Psoas muscle (tissue), 8 donors: Measurements from ENCODE around the gene GRAMD2A. TPM values are rescaled to one million over a fixed set of nuclear protein-coding genes. Genes with fewer than 3 reads are reported as not detected.

Source experiments
- ATAC-seq, 4 donors: fragments of 200-7000 bp; cut with Tn5 transposase; one replicate each; pipeline ENCODE4 v1.9.1; 2020; ENCODE audit warnings: moderate library complexity in 3 of 4, mild to moderate bottlenecking in 2 of 4
- DNase-seq, 2 donors: peaks; one replicate each; pipeline ENCODE4 v3.0.0-alpha.2; 2020
- H3K27ac ChIP-seq: fragments of 200-600 bp; one replicate; pipeline ENCODE4 v1.8.0; 2022
- H3K27me3 ChIP-seq, 3 donors: fragments of 200-600 bp in 1 of 3; one replicate each; pipeline versions ENCODE4 v1.6.1 to v1.8.0; 2013 to 2022; ENCODE audit warnings: low read length in 2 of 3, mild to moderate bottlenecking in 2 of 3, moderate library complexity in 1 of 3; ENCODE audit not compliant: insufficient read depth in 3 of 3
- H3K36me3 ChIP-seq, 2 donors: fragments of 200-600 bp in 1 of 2; one replicate each; pipeline versions ENCODE4 v1.6.1 to v1.8.0; 2013 to 2022; ENCODE audit warnings: low read depth in 1 of 2, mild to moderate bottlenecking in 1 of 2, moderate library complexity in 1 of 2; ENCODE audit not compliant: insufficient read depth in 1 of 2
- H3K4me1 ChIP-seq: fragments of 200-600 bp; one replicate; pipeline ENCODE4 v1.8.0; 2022
- H3K4me3 ChIP-seq: fragments of 200-600 bp; one replicate; pipeline ENCODE4 v1.8.0; 2022; ENCODE audit warnings: mild to moderate bottlenecking
- H3K9me3 ChIP-seq: fragments of 200-600 bp; one replicate; pipeline ENCODE4 v1.8.0; 2022
- WGBS, 3 donors: extraction: QIAGEN DNeasy Blood & Tissue Kit; methylation state at CpG; one replicate each; pipeline versions ENCODE4 v1.1.6 to v1.1.7; 2013; 5-methylcytosine and 5-hydroxymethylcytosine counted together
- intact Hi-C, 2 donors: fragments of 100-400 bp; cut with DNase I; formaldehyde crosslinking; loops; one replicate each; pipeline versions ENCODE4 v1.11.0 to v1.14.2; 2022
- long read RNA-seq, 2 donors: library from polyadenylated mRNA; unstranded; transcript quantifications; one replicate each; pipeline ENCODE4 v2.0.0, GENCODE V29; 2021
- polyA plus RNA-seq, 3 donors: library from polyadenylated mRNA; stranded (reverse); fragments of 200-250 nt; gene quantifications; one replicate each; pipeline ENCODE4 v1.2.3, GENCODE V29; 2013
- total RNA-seq, 4 donors: library from RNA; stranded (reverse); fragmentation: NEBNext Ultra II Directional in 2 of 4; extraction: Animal tissue kit (Norgen Biotek cat#: 25700) in 2 of 4; gene quantifications; one replicate each; pipeline versions ENCODE4 v1.2.1 to v1.2.4, GENCODE V29; 2021 to 2023
- TF ChIP-seq, protein P1 (sequence below): fragments of 200-600 bp; IDR thresholded peaks from one replicate; pipeline ENCODE4 v1.8.0; 2022; ENCODE audit warnings: antibody characterized with exemption
- donor health status: healthy with polysubstance abuse.
- donor health status: DM: no; HTN: no; CAD: no; lungs with moderate emphysema.
- donor health status: Bipolar disorder and iron deficiency.
- donor health status: healthy.
- donor health status: DM: yes; HTN: yes; CAD: no.
- donor health status: DM: no; HTN: no; CAD: no.
- donor health status: DM: no; HTN: no; CAD: no.
- donor health status: DM: yes; HTN: yes; CAD: no.

The GRAMD2A gene
- total RNA-seq, result not detected
- under 1 TPM in 1 of 3 donors, not detected in 2; 0.01 TPM for polyA plus RNA-seq
- long read RNA-seq, donor 1, result 0 reads
- long read RNA-seq, donor 2, result 0 reads

DNA sequence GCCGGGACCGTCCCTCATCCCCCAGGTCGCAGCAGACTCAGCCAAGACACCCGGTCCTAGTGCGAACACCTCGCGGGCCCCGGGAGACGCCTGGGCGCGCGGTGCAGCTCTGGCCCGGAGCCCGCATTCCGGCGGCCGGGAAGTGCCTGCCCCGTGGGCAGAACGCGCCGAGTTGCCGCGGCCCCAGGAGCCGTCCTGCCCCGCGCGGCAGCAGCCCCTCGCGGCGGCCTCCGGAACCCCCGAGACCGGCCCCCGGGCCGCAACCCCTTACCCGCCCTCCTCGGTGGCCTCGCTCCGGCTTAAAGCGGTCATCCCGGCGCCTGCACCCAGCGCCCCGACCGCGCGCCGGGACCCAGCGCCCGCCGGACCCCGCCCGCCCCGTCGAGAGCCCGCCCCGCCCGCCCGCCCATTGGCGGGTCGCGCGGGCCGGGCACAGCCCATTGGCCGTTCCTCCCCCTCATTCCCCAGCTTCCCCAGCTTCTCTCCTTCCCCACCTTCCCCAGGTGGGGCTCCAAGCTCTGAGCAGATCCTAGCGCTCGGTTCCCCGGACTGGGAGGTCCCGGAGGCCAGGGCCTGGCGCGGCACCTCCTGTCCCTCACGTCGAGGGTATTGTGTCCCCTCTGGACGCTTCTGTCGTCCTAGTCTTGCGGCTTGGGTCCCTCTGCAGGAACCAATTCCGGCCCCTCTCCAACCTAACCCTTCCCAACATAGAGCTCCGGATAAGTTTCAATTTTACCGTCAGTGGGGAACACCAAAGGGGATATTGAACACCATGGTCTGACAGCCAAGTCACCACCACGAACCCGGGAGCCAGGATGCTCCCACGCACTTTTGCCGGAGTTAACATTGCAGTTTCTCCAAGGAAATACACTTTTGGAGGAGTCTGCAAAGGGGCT, at the start of gene GRAMD2A:
Gene GRAMD2A (minus strand): TSS at position 328 of the 896 bp plus-strand sequence.
- WGBS, 3 donors, result 7 to 23% (median 19%) methylated on average over 33 to 82 of the region's 83 CpGs
- no peaks in the 10 kb centered on the region for H3K27me3 ChIP-seq
- H3K4me1 ChIP-seq, result peaks cover 28% of the 10 kb centered on the region

GRCh38 chr15:72242775-72243370, 45.3 kb upstream of the GRAMD2A start:
- Histone ChIP-seq H3K4me3 (no peak overlapping the region), H3K27me3 (no peaks in the 10 kb centered on the region), H3K27ac (no peak overlapping the region), H3K9me3 (no peaks in the 10 kb centered on the region), H3K4me1 (peaks cover under 1% of the 10 kb centered on the region), H3K36me3 (peaks cover 16 to 96% of the 10 kb centered on the region in 2 donors)
- WGBS, 3 donors, result 51 to 58% (median 57%) methylated on average over 2 of the region's 2 CpGs
- ATAC-seq (no peak), DNase-seq (no peak)
- TF ChIP-seq, protein P1, sequence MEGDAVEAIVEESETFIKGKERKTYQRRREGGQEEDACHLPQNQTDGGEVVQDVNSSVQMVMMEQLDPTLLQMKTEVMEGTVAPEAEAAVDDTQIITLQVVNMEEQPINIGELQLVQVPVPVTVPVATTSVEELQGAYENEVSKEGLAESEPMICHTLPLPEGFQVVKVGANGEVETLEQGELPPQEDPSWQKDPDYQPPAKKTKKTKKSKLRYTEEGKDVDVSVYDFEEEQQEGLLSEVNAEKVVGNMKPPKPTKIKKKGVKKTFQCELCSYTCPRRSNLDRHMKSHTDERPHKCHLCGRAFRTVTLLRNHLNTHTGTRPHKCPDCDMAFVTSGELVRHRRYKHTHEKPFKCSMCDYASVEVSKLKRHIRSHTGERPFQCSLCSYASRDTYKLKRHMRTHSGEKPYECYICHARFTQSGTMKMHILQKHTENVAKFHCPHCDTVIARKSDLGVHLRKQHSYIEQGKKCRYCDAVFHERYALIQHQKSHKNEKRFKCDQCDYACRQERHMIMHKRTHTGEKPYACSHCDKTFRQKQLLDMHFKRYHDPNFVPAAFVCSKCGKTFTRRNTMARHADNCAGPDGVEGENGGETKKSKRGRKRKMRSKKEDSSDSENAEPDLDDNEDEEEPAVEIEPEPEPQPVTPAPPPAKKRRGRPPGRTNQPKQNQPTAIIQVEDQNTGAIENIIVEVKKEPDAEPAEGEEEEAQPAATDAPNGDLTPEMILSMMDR, result no peak
- intact Hi-C loops, result no loop called here

More for the DNA sequence above, at the start of gene GRAMD2A:
- Histone ChIP-seq H3K4me3 (peak within 1 kb of the TSS; percentile 62), H3K27ac (no peak within 1 kb of the TSS), H3K9me3 (no peaks in the 10 kb centered on the region), H3K36me3 (peaks cover 11 to 40% of the 10 kb centered on the region in 2 donors)
- DNase-seq, result peak in 1 of 2 donors; percentile 34
- ATAC-seq, result peak in 3 of 4 donors; percentile 12 to 21 (median 18)
- intact Hi-C loops, result loop anchor here (2.0 to 5.0 kb wide), 3 partner anchors 35 to 89 kb away; partner anchors contain the start of gene PKM (in 1 of the 2)
- TF ChIP-seq, protein P1, result no peak

DNA sequence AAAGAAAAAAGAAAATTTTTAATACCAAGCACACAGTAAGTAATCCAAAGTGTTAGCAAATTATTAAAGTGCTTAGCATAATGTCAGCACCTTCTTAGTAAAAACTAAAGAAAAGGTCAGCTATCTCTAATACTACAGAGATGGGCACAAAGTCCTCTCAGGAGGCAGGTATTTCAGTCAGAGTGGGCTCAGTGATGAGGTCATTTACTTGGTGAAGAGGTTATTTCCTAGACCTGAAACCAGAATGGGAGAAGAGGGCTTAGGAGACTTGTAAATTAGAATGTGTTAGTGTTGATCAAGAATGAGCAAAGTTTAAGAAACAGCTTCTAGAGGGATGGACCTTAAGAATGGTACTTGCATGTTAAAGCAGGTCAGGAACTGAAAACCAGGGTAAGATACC, 42.1 kb upstream of the GRAMD2A start:
- H3K27ac ChIP-seq, result no peak overlapping the region
- no peak overlapping the region for H3K4me3 ChIP-seq
- no peaks in the 10 kb centered on the region for H3K27me3 ChIP-seq
- no peak for ATAC-seq
- TF ChIP-seq, protein P1, result no peak
- H3K9me3 ChIP-seq, result no peaks in the 10 kb centered on the region
- intact Hi-C loops, result no loop called here
- H3K4me1 ChIP-seq, result peaks cover 13% of the 10 kb centered on the region
- H3K36me3 ChIP-seq, result peaks cover 16 to 64% of the 10 kb centered on the region in 2 donors
- no peak for DNase-seq

GRCh38 chr15:72238586-72238985, 41.0 kb upstream of the GRAMD2A start:
- Histone ChIP-seq H3K27me3 (no peaks in the 10 kb centered on the region), H3K27ac (no peak overlapping the region), H3K9me3 (no peaks in the 10 kb centered on the region), H3K4me3 (no peak overlapping the region), H3K36me3 (peaks cover 12 to 54% of the 10 kb centered on the region in 2 donors), H3K4me1 (peaks cover 13% of the 10 kb centered on the region)
- DNase-seq (no peak), ATAC-seq (no peak)
- TF ChIP-seq, protein P1, result no peak
- 95 to 99% (median 99%) methylated on average over 3 of the region's 3 CpGs for WGBS, 3 donors
- intact Hi-C loops, result no loop called here
